Liver (tissue), 3 donors: ENCODE results near the gene USP40.

Source experiments
- CTCF ChIP-seq: fragments of 150-350 bp; IDR thresholded peaks from 2 replicates; pipeline ENCODE4 v1.5.1; 2017; ENCODE audit warnings: improper control_type of control experiment, low read depth, low read length; ENCODE audit not compliant: missing input control
- EGR1 ChIP-seq, 2 donors: IDR thresholded peaks; 2 replicates each; pipeline ENCODE4 v1.6.1; 2016 to 2018; ENCODE audit warnings: antibody characterized with exemption in 2 of 2, low read depth in 2 of 2
- GABPA ChIP-seq, 2 donors: IDR thresholded peaks in 1 of 2; conservative IDR thresholded peaks in 1 of 2; 2 replicates each; pipeline ENCODE4 v1.6.1; 2016; ENCODE audit warnings: antibody characterized with exemption in 2 of 2, mild to moderate bottlenecking in 1 of 2, moderate library complexity in 1 of 2
- JUND ChIP-seq, 2 donors: IDR thresholded peaks; 2 replicates each; pipeline ENCODE4 v1.6.1; 2016; ENCODE audit warnings: antibody characterized with exemption in 2 of 2
- NR2F2 ChIP-seq: IDR thresholded peaks from 2 replicates; pipeline ENCODE4 v1.6.1; 2016; ENCODE audit warnings: antibody characterized with exemption
- RAD21 ChIP-seq, 2 donors: IDR thresholded peaks; 2 replicates each; pipeline ENCODE4 v1.6.1; 2016; ENCODE audit warnings: antibody characterized with exemption in 2 of 2, mild to moderate bottlenecking in 2 of 2
- REST ChIP-seq: IDR thresholded peaks from 2 replicates; pipeline ENCODE4 v1.6.1; 2016; ENCODE audit warnings: antibody characterized with exemption, mild to moderate bottlenecking
- SP1 ChIP-seq: IDR thresholded peaks from 2 replicates; pipeline ENCODE4 v1.6.1; 2018; ENCODE audit warnings: antibody characterized with exemption, mild to moderate bottlenecking
- TAF1 ChIP-seq: conservative IDR thresholded peaks from 2 replicates; pipeline ENCODE4 v1.6.1; 2016; ENCODE audit warnings: antibody characterized with exemption, mild to moderate bottlenecking
- YY1 ChIP-seq: IDR thresholded peaks from 2 replicates; pipeline ENCODE4 v1.6.1; 2016; ENCODE audit warnings: antibody characterized with exemption, mild to moderate bottlenecking
- TF ChIP-seq, protein P1 (sequence below): IDR thresholded peaks from 2 replicates; pipeline ENCODE4 v1.6.1; 2016; ENCODE audit warnings: antibody characterized with exemption
- donor health status: healthy.
- donor health status: healthy.

GRCh38 chr2:233463586-233463985 is 103.0 kb downstream of the USP40 start:
- TF ChIP-seq CTCF (no peak), RAD21 (IDR thresholded peaks at IDR 0.05) (no peak), TAF1 (no peak), SP1 (no peak), YY1 (no peak), JUND (IDR thresholded peaks at IDR 0.05) (no peak), GABPA (IDR thresholded peaks at IDR 0.05 in 1 of 2, conservative IDR thresholded peaks at IDR 0.05 in 1 of 2) (no peak), NR2F2 (no peak), EGR1 (IDR thresholded peaks at IDR 0.05; ENCODE audit: low read depth in 2 of 2) (no peak), REST (no peak)
- TF ChIP-seq, protein P1, sequence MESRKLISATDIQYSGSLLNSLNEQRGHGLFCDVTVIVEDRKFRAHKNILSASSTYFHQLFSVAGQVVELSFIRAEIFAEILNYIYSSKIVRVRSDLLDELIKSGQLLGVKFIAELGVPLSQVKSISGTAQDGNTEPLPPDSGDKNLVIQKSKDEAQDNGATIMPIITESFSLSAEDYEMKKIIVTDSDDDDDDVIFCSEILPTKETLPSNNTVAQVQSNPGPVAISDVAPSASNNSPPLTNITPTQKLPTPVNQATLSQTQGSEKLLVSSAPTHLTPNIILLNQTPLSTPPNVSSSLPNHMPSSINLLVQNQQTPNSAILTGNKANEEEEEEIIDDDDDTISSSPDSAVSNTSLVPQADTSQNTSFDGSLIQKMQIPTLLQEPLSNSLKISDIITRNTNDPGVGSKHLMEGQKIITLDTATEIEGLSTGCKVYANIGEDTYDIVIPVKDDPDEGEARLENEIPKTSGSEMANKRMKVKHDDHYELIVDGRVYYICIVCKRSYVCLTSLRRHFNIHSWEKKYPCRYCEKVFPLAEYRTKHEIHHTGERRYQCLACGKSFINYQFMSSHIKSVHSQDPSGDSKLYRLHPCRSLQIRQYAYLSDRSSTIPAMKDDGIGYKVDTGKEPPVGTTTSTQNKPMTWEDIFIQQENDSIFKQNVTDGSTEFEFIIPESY = no peak
